Lung microvascular endothelial cell (primary cell): Measurements from ENCODE around the gene PC. TPM values are rescaled to one million over a fixed set of nuclear protein-coding genes. Genes with fewer than 3 reads are reported as not detected.

ENCODE experiments used
- DNase-seq, 2 donors: peaks; one replicate each; pipeline versions ENCODE4 v3.0.0 to v3.0.0-alpha.2; 2010; ENCODE audit warnings: low read depth in 2 of 2
- total RNA-seq: library from RNA; depleted of rRNA; stranded (reverse); fragments of >200 nt; gene quantifications from 2 replicates; pipeline ENCODE4 v1.2.1, GENCODE V29; 2014

Gene PC
- total RNA-seq, 1 donor from 2014 or later: 10.5 TPM

DNA sequence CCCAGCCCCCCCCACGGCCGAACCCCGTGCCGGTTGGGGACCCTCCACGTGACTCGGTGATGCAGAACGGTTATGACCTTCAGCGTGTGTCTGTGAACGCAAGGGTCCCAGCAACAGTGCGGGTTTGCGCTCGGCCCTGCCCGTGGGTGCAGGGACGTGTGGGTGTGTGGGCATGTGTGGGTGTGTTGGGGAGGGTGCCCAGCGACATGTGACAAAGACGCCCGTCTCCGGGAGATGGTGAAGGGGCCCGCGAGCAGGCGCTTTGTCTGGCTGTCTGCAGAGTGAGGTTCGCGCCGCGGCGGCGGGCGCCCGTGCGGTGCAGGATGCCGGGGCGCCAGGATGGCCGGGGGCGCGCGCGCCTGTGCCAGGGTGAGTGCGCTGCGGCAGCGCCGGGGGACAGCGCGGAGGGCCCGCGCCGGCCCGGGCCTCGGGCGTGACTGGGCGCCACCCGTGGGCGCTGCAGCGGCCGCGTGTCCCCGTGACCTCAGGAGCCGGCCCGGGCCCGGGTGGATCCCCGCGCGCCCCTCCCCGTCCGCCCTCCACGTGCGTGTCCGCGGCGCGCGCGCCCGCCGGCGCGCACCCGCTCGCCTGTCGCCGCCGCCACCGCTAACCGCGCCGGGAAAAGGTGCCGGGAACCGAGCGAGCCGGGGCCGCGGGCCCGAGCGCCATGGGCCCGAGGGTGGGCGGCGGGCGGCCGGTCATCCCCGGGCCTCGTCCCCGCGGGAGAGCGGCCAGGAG is 101.5 kb downstream of the PC start, which contains the start of gene LRFN4:
LRFN4 (plus strand) TSS at position 569 of the 738 bp plus-strand sequence. CDS start 681 bp downstream, outside the sequence.
- DNase-seq: peak; percentile 43 to 50

DNA sequence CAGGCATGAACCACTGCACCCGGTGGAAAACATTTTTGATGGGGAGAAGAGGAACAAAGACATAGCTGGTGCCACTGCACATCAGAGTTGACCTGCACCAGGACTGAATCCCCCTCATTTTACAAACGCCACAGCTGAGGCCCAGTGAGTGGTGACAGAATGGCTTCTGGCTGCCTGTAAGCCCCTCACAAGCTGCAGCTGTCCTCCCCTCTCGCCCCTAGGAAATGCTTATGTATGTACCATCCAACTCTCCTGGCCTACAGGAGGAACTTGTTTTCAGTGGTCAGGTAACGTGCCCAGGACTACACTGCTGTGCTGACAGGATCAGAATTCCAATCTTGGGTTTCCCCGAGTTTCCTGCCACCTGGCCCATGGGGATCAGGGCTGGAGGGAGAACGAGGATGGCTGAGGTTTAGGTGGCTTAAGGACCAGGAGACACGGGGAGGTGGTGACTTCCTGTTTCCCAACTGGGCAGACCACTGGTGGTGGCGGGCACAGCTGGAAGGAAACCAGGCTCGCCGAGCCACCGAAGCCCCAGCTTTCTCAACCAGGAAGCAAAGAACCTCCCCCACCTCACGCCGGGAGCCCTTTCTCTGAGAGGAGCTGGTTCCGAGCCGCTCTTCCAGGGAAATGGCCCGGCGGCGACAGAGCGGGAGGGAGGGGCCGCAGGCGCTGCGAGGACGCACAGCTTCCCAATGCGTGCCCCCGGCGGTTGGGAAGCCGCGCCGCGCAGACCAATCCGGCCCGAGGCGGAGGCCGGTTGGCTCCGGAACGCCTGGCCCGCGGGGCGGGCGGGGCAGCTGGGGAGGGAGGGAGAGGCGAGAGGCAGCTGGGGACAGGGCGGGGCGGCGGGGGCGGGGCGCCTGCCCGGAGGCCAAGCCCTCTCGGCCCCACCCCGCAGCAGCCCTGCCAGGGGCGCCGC is 102.3 kb downstream of the PC start:
- DNase-seq: peak; percentile 87 to 93

DNA sequence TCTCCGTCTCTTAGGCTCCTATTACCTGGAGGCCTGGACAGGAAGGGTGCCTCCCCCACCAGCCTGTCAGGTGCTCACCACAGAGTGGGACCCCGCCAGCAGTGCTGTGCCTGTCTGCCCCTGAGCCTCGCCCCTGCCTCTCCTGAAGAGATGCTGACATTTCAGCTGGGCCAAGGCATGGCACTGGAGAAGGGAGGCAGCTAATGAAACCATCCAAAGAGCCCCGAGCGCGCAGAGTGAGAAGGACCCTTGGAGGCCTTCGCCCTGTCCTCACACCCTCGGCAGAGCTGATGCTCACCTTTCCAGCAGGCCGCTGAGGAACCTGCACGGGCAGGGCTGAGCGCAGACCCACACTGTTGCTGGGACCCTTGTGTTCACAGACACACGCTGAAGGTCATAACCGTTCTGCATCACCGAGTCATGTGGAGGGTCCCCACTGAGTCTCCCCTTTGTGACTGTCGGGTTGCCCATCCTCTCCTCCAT is 103.4 kb downstream of the PC start:
- DNase-seq: no peak

DNA sequence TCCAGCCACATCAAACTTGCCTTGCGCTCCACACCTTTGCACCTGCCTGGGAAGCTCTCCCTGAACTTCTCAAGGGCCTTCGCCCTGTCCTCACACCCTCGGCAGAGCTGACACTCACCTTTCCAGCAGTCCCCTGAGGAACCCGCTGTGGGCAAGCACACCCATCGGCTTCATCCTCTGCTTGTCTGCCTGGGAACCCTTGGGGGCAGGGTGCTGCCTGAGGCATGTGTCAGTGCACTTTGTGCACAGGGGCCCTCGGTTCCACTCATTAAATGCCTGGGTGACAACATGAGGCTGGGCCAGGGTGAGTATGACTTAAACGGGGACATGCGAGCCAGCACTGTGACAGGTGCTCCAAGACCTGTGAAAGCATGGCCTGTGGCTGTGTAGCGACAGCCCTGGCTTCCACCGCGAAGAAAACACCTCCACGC is 103.9 kb downstream of the PC start:
- DNase-seq: no peak

DNA sequence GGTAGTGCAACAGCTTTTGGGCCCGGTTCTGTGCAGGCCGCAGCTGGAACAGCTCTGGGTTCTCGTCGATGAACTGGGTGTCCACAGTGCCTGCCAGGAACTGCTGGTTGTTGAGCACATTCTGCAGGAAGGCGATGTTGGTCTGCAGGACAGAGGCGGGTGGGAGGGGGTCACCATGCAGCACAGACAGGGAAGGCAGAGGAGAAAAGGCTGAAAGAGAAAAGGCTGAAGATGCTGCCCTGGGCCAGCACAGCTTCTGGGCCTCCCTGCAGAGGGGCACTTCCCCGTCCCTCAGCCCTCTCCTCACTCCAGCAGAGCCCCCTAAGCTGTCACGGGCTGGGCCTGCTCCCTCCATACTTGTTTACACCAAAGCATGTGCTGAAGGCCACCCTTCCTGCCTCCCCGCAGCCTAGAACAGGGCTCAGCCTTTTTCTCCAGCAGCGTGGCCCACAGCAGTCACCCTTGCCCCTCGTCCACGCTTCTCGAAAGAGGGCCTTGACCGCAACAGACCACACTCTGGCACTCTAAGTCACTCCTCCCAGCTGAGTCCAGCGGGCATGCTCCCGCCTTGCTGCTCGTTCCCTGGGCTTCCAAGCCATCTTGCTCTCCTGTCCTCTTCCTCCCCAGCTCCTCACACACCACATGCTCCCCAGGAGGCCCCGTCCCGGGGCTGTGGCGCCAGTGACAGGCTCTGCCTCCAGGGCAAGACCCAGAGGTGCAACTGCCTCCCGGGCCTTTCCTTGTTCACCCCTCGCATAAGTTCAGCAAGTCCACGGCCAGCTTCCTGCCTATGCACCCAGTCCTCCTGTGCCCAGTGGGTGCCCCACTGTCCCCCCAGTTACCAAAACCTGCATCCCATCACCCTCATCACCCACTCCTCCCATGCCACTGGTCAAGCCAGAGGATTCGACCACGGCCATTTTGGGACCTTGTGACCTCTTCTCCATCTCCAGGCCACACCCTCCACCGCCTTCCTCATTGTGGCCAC is 104.6 kb downstream of the PC start:
- no peak for DNase-seq

DNA sequence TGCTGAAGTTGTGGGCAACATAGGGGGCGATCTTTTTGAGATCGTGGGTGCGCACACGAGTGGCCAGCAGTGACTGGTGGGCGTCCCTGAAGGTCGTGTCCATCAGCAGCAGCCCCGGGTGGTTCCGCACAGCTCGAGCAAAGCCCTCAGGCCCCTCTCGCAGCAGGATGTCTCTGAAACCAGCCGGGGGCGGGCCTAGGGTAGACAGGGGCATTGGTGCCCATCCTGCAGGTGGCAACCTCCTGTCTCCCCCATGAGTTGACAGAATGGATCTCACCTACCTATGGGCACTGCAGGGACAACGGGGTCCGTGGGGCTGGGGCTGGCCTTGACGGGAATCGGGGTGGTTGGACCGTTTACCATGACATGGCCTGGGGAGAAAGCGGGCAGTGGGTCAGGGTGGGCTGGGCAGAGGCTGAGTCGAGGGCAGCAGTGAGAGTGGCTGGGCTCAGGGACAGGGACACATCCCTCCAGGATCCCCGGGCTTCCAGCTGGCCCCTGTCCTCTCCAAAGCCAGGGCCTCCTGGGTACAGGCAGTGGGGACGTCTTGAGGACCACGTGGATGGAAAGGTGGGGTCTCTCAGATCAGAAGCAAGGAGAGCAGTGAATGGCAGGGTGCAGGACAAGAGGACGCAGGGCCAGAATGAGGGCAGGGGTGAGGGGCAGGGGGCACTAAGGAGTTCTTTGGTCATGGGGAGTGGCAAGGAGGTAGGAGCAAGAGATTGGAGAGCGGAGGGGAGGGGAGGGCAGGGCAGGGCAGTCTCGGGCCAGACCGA is 105.5 kb downstream of the PC start:
- no peak for DNase-seq

DNA sequence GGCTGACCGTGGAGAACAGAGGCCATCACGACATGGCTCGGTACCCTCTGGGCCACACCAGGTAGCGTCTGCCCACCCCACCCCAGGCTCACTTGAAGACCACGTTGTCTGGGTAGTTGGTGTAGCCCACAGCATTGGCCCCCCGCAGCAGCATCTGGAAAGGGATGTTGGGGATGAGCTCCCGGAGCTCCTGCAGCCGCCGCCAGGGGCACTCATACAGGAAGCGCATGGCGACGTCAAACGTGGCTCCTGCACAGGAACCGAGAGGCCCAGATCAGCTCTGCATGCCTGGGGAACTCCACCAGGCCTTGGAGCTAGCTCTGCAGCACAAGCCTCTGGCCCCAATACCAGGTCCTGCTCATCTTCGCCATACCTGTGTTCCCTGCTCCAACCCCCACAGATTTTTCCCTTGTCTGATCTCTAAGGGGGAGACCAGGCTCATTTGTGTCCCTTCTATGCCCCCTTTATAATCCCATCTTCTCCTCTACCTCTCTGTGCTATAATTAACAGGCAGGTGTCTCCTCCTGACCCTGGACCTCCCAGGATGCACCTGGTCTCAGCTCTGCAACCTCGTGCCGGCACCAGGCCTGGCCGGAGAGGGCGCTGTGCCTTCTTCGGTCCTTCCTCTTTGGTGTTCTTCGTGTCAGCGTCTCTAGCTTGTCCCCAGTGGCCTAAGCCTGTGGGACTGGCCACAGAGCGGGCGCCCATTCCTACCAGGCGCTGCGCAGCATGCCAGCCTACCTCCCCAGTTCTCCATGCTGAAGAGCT is 106.3 kb downstream of the PC start:
- peak; percentile 52 to 75 for DNase-seq

DNA sequence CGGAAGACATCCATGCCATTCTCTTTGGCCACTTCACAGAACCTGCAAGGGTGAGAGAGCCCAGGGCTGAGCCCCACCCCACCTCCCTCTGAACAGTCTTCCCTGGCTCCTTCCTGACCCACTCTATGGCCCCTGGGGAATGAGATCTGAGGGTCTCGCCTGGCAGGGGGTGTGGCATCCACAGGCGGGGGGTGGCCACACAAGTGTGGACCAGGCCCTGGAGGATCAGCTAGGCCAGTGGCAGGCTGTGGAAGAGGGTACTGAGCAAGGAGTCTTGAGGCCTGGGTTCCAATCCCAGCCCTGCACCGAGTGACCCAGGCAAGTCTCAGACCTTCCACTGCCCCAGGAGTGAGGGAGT is 107.0 kb downstream of the PC start:
- no peak for DNase-seq

DNA sequence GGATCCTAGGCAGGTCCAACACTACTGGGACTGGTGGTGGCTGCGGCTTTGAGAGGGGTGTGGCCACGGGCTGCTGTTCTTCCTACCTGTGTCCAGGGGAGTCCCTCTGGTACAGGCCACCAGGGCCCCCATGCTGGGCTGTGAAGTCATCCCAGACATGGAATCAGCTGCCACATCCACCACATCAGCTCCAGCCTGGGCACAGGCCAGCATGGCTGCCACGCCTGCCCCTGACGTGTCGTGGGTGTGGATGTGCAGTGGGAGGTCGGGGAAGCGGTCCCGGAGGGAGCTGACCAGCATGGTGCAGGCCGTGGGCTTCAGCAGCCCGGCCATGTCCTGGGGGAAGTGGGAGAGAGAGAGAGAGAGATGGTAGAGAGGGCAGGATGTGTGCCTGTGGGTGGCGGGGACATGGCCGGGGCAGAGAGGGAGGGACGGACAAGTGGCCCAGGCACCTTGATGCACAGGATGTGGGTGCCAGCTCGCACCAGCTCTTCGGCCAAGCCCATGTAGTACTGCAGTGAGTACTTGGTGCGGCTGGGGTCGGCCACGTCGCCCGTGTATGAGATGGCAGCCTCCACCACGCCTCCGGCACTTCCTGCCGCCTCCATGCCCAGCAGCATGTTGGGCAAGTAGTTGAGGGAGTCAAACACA is 107.5 kb downstream of the PC start:
- no peak for DNase-seq

DNA sequence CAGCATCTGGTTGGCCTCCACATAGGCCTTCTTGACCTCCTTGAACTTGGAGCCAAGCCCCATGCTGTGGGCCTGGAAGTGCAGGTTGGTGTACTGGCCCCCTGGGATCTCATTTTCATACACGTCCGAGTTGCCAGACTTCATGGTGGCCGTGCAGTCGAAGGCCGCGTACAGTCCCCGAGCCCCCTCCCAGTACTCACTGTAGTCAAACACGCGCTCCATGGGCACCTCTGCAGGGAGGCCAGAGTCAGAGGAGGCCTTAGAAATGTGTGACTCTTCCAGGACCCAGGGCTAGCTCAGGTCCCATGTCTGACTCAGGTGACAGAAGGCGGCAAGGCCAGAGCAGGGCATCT is 108.0 kb downstream of the PC start:
- no peak for DNase-seq

DNA sequence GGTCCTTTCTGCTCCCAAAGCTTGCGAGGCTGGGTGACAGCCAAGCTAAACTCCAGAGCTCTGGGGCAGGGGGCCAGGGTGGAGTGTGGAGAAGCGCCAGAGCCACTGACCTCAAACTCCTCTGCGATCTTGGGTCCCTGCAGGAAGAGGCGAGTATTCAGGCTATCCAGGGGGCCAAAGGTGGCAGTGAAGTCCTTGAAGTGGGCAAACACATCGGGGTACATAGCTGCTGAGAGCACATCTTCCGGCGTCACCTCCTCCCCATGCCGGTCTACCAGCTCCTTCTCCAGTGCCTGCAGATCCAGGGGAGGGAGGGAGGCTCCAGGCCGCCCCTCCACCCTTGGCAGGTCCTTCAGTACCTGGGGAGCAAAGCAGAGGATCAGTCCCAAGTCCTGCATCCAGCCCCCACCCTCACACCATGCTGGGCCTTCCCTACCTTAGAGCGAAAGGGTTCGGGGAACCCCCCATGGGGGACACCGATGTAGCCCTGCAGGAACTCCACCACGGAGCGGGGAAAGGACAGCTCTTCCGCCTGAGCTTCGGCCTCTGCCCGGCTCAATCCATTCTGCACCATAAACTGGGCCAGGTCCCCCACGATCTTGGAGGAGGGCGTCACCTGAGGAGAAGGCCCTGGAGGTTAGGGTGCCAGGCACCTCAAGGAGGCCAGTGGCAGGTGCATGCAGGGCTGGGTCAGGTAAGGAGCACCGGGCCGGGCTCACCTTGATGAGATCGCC is 108.5 kb downstream of the PC start:
- DNase-seq: no peak

DNA sequence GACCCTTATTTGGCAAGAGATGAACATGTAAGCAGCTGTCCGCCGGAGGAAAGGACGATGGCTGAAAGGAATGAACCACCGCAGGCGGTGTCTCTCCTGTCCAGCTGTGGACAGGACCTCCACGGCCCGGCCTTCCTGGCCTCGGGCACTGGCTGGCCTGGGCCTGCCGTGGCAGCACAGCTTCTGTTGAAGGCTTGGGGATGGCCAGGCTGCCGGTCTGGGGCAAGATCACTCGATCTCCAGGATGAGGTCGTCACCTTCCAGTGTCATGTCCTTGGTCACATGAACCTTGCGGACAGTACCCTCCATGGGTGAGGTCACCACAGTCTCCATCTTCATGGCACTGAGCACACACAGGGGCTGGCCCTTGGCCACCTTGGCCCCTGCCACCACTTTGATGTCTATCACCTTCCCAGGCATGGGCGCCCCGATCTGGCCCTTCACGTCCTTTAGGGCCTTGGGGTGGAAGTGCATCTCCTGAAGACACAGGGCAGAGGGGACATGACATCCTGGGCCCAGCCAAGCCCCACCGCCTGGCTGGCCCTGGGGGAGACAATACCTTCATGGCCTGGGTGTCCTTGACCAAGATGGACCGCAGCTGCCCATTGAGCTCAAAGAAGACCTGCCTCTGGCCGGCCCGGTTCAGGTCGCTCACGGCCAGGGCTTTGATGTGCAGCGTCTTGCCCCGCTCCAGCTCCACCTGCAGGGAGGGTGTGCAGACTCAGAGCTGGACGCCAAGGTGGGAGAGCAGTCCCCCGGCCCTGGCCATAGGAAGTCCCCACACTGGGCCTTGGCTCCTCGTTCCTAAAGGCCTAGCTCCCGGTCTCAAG is 109.3 kb downstream of the PC start:
- DNase-seq: no peak

DNA sequence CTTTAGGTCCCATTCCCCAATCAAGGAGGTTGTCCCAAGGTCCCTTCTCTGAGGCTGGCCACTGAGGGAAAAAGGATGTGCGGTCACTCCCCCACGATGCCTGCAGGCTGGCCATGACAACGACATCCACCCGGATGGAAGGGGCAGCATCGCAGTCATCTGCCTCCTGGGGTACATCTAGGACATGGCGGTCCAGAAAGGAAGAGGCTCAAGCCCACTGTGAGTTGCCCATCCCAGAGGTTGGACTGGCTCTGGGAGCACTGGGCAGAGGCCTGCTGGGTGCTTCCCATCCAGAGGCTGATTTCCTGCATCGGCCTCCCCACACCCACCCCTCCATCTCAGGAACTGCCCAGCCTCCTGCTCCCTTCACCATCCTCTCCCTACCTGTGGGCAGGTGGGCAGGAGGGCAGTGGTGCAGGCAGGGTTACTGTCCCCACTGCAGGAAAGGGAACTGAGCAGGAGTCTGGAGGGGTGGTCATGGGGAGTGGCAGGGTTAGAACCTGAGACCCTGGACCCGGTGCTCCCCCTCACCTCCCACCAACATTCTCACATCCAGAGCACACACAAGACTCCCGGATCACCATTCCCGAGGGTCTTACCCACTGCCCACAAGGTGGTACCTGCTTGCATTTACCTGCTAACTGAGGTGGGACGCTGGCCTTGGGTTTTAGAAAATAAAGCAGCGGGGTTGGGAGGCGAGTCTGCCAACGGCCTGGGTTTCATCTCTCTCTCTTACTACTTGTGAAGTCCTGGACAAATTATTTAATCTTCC is 110.5 kb downstream of the PC start:
- no peak for DNase-seq

DNA sequence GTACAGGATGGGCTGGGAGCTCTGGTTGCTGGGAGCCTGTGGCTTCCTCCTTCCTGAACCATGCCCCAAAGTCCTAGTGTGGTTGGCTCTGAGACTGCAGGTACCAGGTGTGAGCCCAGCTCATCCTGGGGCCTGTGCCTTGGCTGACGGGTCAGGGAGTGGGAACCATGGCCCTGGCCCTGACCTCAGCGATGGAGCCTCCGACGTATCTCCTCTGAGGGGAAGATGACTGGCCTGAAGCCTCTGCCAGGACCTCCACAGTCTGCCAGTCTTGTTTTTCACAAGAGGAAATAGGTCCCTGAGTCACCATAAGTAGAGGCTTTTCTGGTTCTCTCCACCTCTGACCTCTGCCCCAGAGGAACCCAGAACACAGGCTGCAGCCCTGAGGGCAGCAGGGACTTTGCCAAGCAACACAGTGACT is 111.5 kb downstream of the PC start:
- peak in 1 of 2 donors; percentile 69 for DNase-seq

DNA sequence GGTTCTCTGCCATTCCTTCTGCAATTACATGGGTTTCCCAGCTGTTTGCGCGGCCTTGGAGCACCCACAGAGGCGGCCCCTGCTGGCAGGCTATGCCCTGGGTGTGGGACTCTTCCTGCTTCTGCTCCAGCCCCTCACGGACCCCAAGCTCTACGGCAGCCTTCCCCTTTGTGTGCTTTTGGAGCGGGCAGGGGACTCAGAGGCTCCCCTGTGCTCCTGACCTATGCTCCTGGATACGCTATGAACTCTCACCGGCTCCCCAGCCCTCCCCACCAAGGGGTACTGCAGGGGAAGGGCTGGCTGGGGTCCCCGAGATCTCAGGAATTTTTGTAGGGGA is 112.3 kb downstream of the PC start:
- no peak for DNase-seq

DNA sequence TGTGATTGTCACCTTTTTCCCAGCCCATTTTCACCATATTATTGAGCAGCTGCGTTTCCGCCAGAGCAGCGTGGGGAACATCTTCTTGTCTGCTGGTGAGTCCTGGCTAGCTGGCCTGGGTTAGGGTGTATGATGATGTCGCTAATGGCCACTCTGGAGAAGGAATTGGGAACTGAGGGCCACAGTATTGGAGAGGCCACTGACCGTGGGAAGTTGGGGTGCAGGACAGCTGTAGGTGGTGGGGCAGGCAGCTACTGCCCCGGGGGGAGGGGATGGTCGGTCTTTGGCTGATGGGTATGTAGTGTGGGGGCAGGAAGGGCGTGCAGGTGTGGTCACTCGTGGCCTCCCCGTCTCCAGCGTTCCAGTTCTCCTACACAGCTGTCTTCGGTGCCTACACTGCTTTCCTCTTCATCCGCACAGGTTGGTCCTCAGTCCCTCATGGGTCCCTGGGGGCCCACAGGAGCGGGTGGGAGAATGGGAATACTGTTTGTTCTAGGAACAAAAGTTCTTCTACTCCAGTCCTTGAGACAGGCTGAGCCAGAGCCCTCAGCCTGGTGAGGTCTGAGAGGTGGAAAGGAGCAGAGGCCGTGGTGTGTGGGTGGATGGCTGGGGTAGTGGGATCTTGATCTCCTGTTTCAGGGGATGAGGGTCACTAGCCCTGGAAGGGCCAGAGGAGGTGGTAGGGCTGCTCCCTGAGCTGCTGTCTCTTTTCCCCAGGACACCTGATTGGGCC is 112.9 kb downstream of the PC start:
- no peak for DNase-seq
